HepG2 (cell line): ENCODE results near the gene SIGLEC10. TPM values are rescaled to one million over a fixed set of nuclear protein-coding genes. Genes with fewer than 3 reads are reported as not detected.

Source experiments
- ATAC-seq: fragments of 200-7000 bp; cut with Tn5 transposase; 3 replicates; pipeline ENCODE4 v1.9.1; 2020; ENCODE audit warnings: mild to moderate bottlenecking, moderate library complexity
- BruUV-seq: library from RNA; stranded (reverse); fragments of 400-500 nt; replicated peaks from 2 replicates; lab custom pipeline; 2021; lab: Mats Ljungman, UMichigan
- CTCF ChIA-PET: fragments of 300-600 bp; formaldehyde crosslinking; extraction: SDS; loops from one replicate; lab custom pipeline; 2021; ENCODE audit warnings: low total read pairs, inconsistent platforms, low intra/inter-chr PET ratio; lab: Yijun Ruan, JAX
- POLR2A ChIA-PET: fragments of 350-600 bp; sonication (Branson Sonifier 250); formaldehyde crosslinking; loops from one replicate; lab custom pipeline; 2020; ENCODE audit warnings: antibody characterized with exemption, inconsistent platforms; lab: Yijun Ruan, JAX
- DNase-seq: peaks from one replicate; pipeline ENCODE4 v3.0.0-alpha.2; 2015; ENCODE audit warnings: low spot score
- FAIRE-seq: peaks from 3 replicates; lab custom pipeline; 2011; peaks lifted over from hg19 to GRCh38; lab: Jason Lieb, UNC
- H2AFZ ChIP-seq: one replicate; pipeline ENCODE4 v1.6.1; 2011; ENCODE audit warnings: low read length, inconsistent platforms
- H3K27ac ChIP-seq: fragments of 300-600 bp; 3 replicates; pipeline ENCODE4 v1.8.0; 2011; ENCODE audit warnings: mixed run types, mild to moderate bottlenecking, mixed read lengths, low read length, inconsistent platforms; ENCODE audit not compliant: insufficient read depth; ENCODE audit errors: extremely low read length
- H3K27me3 ChIP-seq, 2 experiments: fragments of 200-600 bp in 1 of 2; 2 replicates in 1 of 2; 3 replicates in 1 of 2; pipeline versions ENCODE4 v1.6.0 to v1.8.0; 2011; ENCODE audit warnings: low read length in 2 of 2, mild to moderate bottlenecking in 2 of 2, moderate library complexity in 2 of 2, inconsistent platforms in 1 of 2; ENCODE audit not compliant: insufficient read depth in 2 of 2, control insufficient read depth in 1 of 2
- H3K36me3 ChIP-seq, 2 experiments: fragments of 200-600 bp in 1 of 2; replicated peaks in 1 of 2; 2 replicates in 1 of 2; 3 replicates in 1 of 2; pipeline versions ENCODE4 v1.5.1 to v1.8.0; 2011; ENCODE audit warnings: low read length in 2 of 2, inconsistent platforms in 1 of 2; ENCODE audit not compliant: insufficient read depth in 2 of 2, control insufficient read depth in 1 of 2
- H3K4me1 ChIP-seq: 2 replicates; pipeline ENCODE4 v1.5.1; 2012; ENCODE audit warnings: low read length, inconsistent platforms; ENCODE audit not compliant: insufficient read depth
- H3K4me2 ChIP-seq: 2 replicates; pipeline ENCODE4 v1.6.0; 2011; ENCODE audit warnings: low read depth, low read length, inconsistent platforms
- H3K4me3 ChIP-seq, 3 experiments: fragments of 200-600 bp in 1 of 3; sonication (generic), shearing (Covaris generic) in 1 of 3; replicated peaks in 1 of 3; 2 replicates each; pipeline ENCODE4 v1.5.1; 2011 to 2016; ENCODE audit warnings: low read length in 3 of 3, inconsistent platforms in 2 of 3, low read depth in 2 of 3, mild to moderate bottlenecking in 2 of 3, control low read depth in 1 of 3, mixed read lengths in 1 of 3; ENCODE audit not compliant: insufficient read depth in 1 of 3
- H3K79me2 ChIP-seq: one replicate; pipeline ENCODE4 v1.6.1; 2011; ENCODE audit warnings: low read length, inconsistent platforms; ENCODE audit not compliant: insufficient read depth
- H3K9ac ChIP-seq: 2 replicates; pipeline ENCODE4 v1.6.0; 2011; ENCODE audit warnings: mild to moderate bottlenecking, low read depth, low read length, inconsistent platforms; ENCODE audit not compliant: insufficient read depth
- H3K9me3 ChIP-seq: 2 replicates; pipeline ENCODE4 v1.5.1; 2012; ENCODE audit warnings: mild to moderate bottlenecking, low read length
- H4K20me1 ChIP-seq: 2 replicates; pipeline ENCODE4 v1.6.0; 2011; ENCODE audit warnings: inconsistent platforms, mild to moderate bottlenecking, low read length, moderate library complexity; ENCODE audit not compliant: insufficient read depth
- ATF5 ChIP-seq: sonication (generic); formaldehyde crosslinking; IDR thresholded peaks from 2 replicates; pipeline ENCODE4 v1.4.0; 2020; ENCODE audit warnings: mild to moderate bottlenecking, low read depth, missing genetic modification reagents
- BCL3 ChIP-seq: sonication (generic); formaldehyde crosslinking; IDR thresholded peaks from 2 replicates; pipeline ENCODE4 v1.5.1; 2020; ENCODE audit warnings: mild to moderate bottlenecking, missing genetic modification reagents, moderate library complexity
- CBFB ChIP-seq: sonication (generic); formaldehyde crosslinking; IDR thresholded peaks from 2 replicates; pipeline ENCODE4 v1.4.0; 2020; ENCODE audit warnings: missing genetic modification reagents
- CC2D1A ChIP-seq: sonication (generic); formaldehyde crosslinking; IDR thresholded peaks from 2 replicates; pipeline ENCODE4 v1.8.1; 2023; ENCODE audit warnings: mild to moderate bottlenecking, missing genetic modification reagents
- CEBPB ChIP-seq: IDR thresholded peaks from 2 replicates; pipeline ENCODE4 v1.6.1; 2011; ENCODE audit warnings: low read depth, low read length, improper control_type of control experiment, borderline replicate concordance
- CEBPG ChIP-seq: IDR thresholded peaks from 2 replicates; pipeline ENCODE4 v1.6.1; 2016
- CTCF ChIP-seq: sonication (generic); formaldehyde crosslinking; IDR thresholded peaks from 2 replicates; pipeline ENCODE4 v1.5.0; 2020; ENCODE audit warnings: mild to moderate bottlenecking, missing genetic modification reagents, moderate library complexity
- ETS1 ChIP-seq: sonication (generic); formaldehyde crosslinking; IDR thresholded peaks from 2 replicates; pipeline ENCODE4 v1.4.0; 2020; ENCODE audit warnings: missing genetic modification reagents
- GATAD2A ChIP-seq: IDR thresholded peaks from 2 replicates; pipeline ENCODE4 v1.6.1; 2016
- HINFP ChIP-seq: sonication (generic); formaldehyde crosslinking; IDR thresholded peaks from 2 replicates; pipeline ENCODE4 v1.4.0; 2020; ENCODE audit warnings: low read depth, mild to moderate bottlenecking, missing genetic modification reagents
- NR1H2 ChIP-seq: sonication (generic); formaldehyde crosslinking; IDR thresholded peaks from 2 replicates; pipeline ENCODE4 v1.8.1; 2022; ENCODE audit warnings: low read depth, missing genetic modification reagents, borderline replicate concordance
- PCBP1 ChIP-seq: fragments of 200-400 bp; formaldehyde crosslinking; IDR thresholded peaks from 2 replicates; pipeline ENCODE4 v1.6.1; 2017; ENCODE audit warnings: mild to moderate bottlenecking, low read depth, low read length, borderline replicate concordance
- SMYD3 ChIP-seq: sonication (generic); formaldehyde crosslinking; IDR thresholded peaks from 2 replicates; pipeline ENCODE4 v1.8.1; 2023; ENCODE audit warnings: mild to moderate bottlenecking, missing genetic modification reagents
- SRF ChIP-seq: IDR thresholded peaks from 2 replicates; pipeline ENCODE4 v1.6.1; 2011; ENCODE audit warnings: mild to moderate bottlenecking, low read depth, low read length, moderate library complexity
- STAG1 ChIP-seq: sonication (generic); formaldehyde crosslinking; IDR thresholded peaks from 2 replicates; pipeline ENCODE4 v1.4.0; 2020; ENCODE audit warnings: missing genetic modification reagents
- SYNCRIP ChIP-seq: fragments of 200-400 bp; formaldehyde crosslinking; IDR thresholded peaks from 2 replicates; pipeline ENCODE4 v1.6.1; 2018; ENCODE audit warnings: mild to moderate bottlenecking, low read depth, low read length; ENCODE audit not compliant: insufficient read depth
- ZMAT3 ChIP-seq: sonication (generic); formaldehyde crosslinking; conservative IDR thresholded peaks from 2 replicates; pipeline ENCODE4 v1.7.0; 2021; ENCODE audit warnings: missing genetic modification reagents
- ZNF776 ChIP-seq: sonication (generic); formaldehyde crosslinking; IDR thresholded peaks from 2 replicates; pipeline ENCODE4 v1.4.0; 2020; ENCODE audit warnings: mild to moderate bottlenecking, missing genetic modification reagents
- WGBS: methylation state at CpG from one replicate; pipeline ENCODE4 v1.1.6; 2017; ENCODE audit warnings: low lambda C conversion rate; 5-methylcytosine and 5-hydroxymethylcytosine counted together
- in situ Hi-C: cut with HindIII; loops from 2 replicates; pipeline ENCODE4 v1.10.0; 2017; ENCODE audit warnings: low pct_unique_long_range_greater_than_20kb; ENCODE audit not compliant: extremely low pct_ligation_motif_present
- intact Hi-C: fragments of 100-400 bp; cut with micrococcal nuclease; formaldehyde crosslinking; loops from one replicate; pipeline ENCODE4 v1.10.0; 2022; ENCODE audit not compliant: unreplicated experiment
- polyA plus RNA-seq, 8 experiments: library from polyadenylated mRNA; depleted of rRNA in 3 of 8; stranded (reverse) in 7 of 8; unstranded in 1 of 8; fragments of >200 nt; fragmentation: Illumina TruSeq in 4 of 8; extraction: Trizol in 4 of 8; gene quantifications; 2 replicates each; pipeline versions ENCODE4 v1.2.1 to v1.2.3, GENCODE V29; 2011 to 2016; ENCODE audit warnings: low read depth in 4 of 8, missing spikeins in 1 of 8, mixed read lengths in 1 of 8; ENCODE audit not compliant: insufficient read depth in 1 of 8
- total RNA-seq, 5 experiments: library from RNA; depleted of rRNA; stranded (reverse); fragments of >200 nt; fragmentation: Illumina TruSeq; extraction: Trizol; gene quantifications; 2 replicates each; pipeline ENCODE4 v1.2.3, GENCODE V29; 2016; ENCODE audit warnings: low read depth in 1 of 5

The SIGLEC10 gene
- total and polyA plus RNA-seq, 2 of the 13 experiments (the other 11 are each of a cell fraction or from before 2014, with no cell fraction given) = not detected

GRCh38 chr19:51440052-51440451, 22.6 kb upstream of the SIGLEC10 start (continued):
- TF ChIP-seq SYNCRIP (no peak), BCL3 (CRISPR knock-in tag) (no peak), ZNF776 (CRISPR knock-in tag) (no peak), SRF (no peak)

GRCh38 chr19:51439021-51439465, 21.6 kb upstream of the SIGLEC10 start:
- H3K4me2 ChIP-seq = no peak overlapping the region
- no peak overlapping the region for H3K4me3 ChIP-seq
- peaks cover 1 to 19% of the 10 kb centered on the region in 2 experiments; a peak in 3 of 5 replicates for H3K27me3 ChIP-seq
- ATAC-seq = peak; percentile 49
- ChIA-PET POLR2A (no interaction called here), CTCF (interaction anchor here (2.5 kb wide), 1 partner anchor 100 kb away, joined by 14 read pairs; no protein-coding TSS in a partner anchor)
- H2AFZ ChIP-seq = no peak overlapping the region
- H3K4me1 ChIP-seq = no peaks in the 10 kb centered on the region
- H3K36me3 ChIP-seq = no peaks in the 10 kb centered on the region
- 2% methylated on average over 2 of the region's 5 CpGs for WGBS
- H3K27ac ChIP-seq = no peak overlapping the region
- no TSS peak for BruUV-seq
- peak; percentile 14 for DNase-seq
- H3K9me3 ChIP-seq = no peaks in the 10 kb centered on the region
- in situ Hi-C loops = no loop called here
- no peak overlapping the region for H3K9ac ChIP-seq
- intact Hi-C loops = loop anchor here (1.0 kb wide), 1 partner anchor 100 kb away; no protein-coding TSS in a partner anchor
- no peak for FAIRE-seq
- no peaks in the 10 kb centered on the region for H4K20me1 ChIP-seq
- H3K79me2 ChIP-seq = no peaks in the 10 kb centered on the region
- TF ChIP-seq SMYD3 (CRISPR knock-in tag) = no peak
- peak; percentile 20; the same call in 1 of the 2 replicates for TF ChIP-seq CEBPB
- TF ChIP-seq ZMAT3 (CRISPR knock-in tag) = no peak
- TF ChIP-seq CTCF = peak; percentile 50
- no peak for TF ChIP-seq CBFB
- TF ChIP-seq ETS1 (CRISPR knock-in tag) = no peak
- no peak for TF ChIP-seq CC2D1A (CRISPR knock-in tag)
- TF ChIP-seq PCBP1 = no peak
- TF ChIP-seq CEBPG (CRISPR knock-in tag) = peak; percentile 28; the same call in 1 of the 2 replicates
- no peak for TF ChIP-seq HINFP (CRISPR knock-in tag)
- no peak for TF ChIP-seq GATAD2A (CRISPR knock-in tag)
- TF ChIP-seq NR1H2 (CRISPR knock-in tag) = no peak
- TF ChIP-seq STAG1 (CRISPR knock-in tag) = peak; percentile 70
- TF ChIP-seq ATF5 = no peak
